Erythroblast (primary cell): ENCODE measurements around the gene BLMH.

ENCODE experiments used
- GATA1 ChIP-seq: IDR thresholded peaks from 2 replicates; pipeline ENCODE4 v1.6.1; 2011; ENCODE audit warnings: low read depth, mild to moderate bottlenecking, control low read depth, low read length, moderate library complexity
- POLR2A ChIP-seq: IDR thresholded peaks from 2 replicates; pipeline ENCODE4 v1.6.1; 2011; ENCODE audit warnings: mild to moderate bottlenecking, low read length

DNA sequence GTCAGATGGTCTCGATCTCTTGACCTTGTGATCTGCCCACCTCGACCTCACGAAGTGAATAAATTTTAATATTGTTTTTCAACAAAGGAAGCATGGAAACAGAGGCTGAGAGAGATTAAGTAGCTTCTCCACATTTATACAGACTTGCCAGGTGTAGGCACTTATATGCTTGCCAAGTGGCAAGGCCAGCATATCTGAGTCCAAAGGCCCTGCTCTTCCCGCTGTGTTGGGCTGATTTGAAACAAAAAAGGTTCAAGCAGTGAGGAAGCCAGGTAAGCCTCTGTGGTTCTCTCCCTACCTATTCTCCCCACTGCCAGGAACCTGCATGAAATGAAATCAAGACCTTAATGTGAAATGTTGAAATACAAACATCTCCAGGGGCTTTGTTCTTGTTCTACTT lies 48.7 kb downstream of the BLMH start:
- TF ChIP-seq POLR2A (no peak), GATA1 (no peak)
